GM04504 (cell line): Measurements from ENCODE around the gene CGB2.
"Not testable (repeated sequence)": the region's sequence is repeated elsewhere in the genome, so short reads cannot be mapped to it uniquely, and the experiment has no call there.

Source experiments
- DNase-seq: peaks from one replicate; pipeline ENCODE4 v3.0.0-alpha.2; 2012; ENCODE audit warnings: low read depth

The CGB2 gene

GRCh38 chr19:49031642-49032301, at the start of gene CGB2:
TSS of gene CGB2 (plus strand) at chr19:49031890. CDS start at chr19:49032096, 206 bp downstream.
- DNase-seq = not testable (repeated sequence)

DNA sequence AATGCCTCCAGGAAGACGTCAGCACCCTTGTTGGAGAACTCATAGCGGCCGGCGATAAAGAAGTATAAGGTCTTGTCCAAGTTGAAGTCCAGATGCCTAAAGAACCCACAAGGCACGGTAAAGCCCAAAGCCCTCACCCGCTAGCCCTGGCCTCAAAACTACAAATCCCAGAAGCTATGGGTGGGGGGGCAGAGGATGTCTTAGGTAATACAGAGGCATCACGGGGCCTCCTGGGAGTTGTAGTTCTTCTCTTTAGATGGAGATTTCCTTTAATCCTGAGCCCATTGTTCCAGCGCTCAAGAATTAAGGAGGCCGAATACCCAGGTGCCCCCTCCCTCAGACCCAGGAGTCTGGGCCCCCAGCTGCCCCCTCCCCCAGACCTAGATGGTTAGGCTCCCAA, 49.4 kb upstream of the CGB2 start:
- DNase-seq = no peak

DNA sequence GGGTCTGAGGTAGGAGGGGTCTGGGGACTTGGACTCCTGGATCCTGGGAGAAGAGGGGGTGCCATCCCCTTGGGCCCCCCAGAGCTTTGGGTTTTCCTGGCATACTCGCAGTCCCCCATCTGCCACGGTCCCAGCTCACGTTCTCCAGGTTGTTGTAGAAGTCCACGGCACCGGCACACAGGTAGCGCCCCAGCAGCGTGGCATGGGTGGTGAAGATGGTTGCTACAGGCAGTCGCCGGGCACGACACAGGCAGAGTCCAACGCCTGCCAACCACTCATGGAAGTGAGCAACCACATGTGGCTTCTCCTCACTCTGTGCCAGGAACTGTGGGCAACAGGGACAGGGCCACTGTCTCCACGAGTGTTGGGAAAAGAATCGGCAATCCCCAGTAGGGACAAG, 46.0 kb upstream of the CGB2 start:
- DNase-seq = no peak

DNA sequence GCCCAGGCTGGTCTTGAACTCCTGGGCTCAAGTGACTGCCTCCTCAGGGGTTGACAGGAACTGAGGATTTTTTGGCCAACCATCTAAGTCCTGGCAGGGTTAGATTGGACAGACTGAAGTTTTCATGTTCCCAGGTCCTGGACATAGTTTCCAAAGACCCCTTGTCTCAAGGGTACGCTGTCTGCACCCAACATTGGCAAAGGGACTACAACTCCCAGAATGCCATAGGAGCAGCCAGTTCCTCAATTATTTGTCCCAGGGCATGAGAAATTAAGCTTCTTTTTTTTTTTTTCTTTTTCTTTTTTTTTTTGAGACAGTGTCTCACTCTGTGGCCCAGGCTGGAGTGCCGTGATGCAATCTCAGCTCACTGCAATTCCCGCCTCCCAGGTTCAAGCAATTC, 45.5 kb upstream of the CGB2 start:
- no peak for DNase-seq

- DNase-seq = no peak
These were observed 44.4 kb upstream of the CGB2 start for GRCh38 chr19:48987323-48987722.

GRCh38 chr19:48988286-48988685, 43.4 kb upstream of the CGB2 start:
- no peak for DNase-seq

- no peak for DNase-seq
These were observed 42.8 kb upstream of the CGB2 start for GRCh38 chr19:48988860-48989259.

DNA sequence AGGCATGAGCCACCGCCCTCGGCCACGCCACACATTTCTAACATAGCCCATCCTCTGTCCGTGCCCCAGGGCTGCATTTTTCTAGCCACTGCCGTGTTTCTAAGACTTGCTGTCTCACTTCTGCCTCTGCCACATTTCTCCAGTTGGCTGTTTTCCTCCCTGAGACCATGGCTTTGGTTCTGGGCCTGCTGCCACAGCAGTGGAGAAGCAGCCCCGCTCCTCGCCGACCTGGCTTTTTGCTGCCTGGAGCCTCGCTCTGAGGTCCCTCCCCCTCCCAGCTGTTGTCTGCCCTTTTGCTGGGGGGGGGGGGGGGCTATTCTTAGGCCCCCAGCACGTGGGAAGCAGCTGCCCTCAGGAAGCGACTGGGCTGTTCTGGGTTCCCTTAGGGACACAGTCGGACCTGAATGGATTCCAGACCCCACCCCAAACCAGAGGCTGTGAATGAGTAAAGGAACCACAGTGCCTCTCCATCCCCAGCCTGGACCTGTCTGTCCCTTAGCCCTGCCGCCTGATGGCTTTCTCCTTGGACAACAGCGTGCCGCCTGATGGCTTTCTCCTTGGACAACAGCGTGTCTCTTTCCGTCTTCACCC, 41.9 kb upstream of the CGB2 start:
- DNase-seq = no peak

DNA sequence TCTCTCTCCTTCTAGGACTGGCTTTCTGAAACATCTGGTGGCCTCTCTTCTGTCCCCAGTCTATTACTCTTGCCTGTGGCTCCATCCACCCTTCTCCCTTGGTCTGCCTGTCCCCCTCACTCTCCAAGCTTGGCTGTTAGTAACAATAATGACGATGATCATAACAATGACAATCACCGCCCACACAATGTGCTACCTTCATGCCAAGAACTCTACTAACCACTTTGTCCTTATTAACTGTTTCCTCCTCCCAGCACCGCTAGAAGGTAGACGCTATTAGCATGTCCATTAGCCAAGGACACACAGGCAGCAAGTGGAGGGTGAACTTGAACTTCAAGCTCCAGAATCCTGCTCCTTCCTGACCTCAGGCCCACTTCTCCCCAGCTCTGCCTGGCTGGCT, 41.3 kb upstream of the CGB2 start:
- DNase-seq = no peak

DNA sequence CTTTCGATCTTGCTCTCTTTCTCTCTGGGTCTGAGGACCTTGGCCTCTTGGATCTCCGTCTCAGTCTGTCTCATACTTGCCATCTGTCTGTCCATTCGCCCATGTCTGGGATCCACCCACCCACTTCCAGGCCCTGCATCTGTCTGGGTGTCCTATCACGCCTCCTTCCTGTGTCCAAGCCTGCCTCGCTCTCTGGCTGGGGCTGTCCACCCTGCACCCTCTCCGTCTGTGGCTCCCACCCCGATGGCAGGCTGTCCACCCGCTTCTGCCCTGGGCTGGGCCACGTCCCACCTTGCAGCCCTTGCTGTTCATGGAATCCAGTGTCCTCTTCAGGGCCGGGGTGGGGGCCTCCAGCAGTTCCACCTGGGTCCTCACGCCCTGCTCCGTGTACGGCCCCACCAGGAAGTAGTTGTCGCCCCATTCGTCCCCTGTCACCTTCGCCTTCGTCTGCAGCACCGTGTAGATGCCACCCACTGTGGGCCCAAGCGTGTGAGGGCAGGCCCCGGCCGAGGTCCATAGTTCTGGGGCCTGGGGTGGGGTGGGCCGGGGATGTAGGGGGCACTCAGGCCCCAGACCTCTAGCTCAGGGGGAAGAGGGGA, 40.6 kb upstream of the CGB2 start:
- DNase-seq = no peak

DNA sequence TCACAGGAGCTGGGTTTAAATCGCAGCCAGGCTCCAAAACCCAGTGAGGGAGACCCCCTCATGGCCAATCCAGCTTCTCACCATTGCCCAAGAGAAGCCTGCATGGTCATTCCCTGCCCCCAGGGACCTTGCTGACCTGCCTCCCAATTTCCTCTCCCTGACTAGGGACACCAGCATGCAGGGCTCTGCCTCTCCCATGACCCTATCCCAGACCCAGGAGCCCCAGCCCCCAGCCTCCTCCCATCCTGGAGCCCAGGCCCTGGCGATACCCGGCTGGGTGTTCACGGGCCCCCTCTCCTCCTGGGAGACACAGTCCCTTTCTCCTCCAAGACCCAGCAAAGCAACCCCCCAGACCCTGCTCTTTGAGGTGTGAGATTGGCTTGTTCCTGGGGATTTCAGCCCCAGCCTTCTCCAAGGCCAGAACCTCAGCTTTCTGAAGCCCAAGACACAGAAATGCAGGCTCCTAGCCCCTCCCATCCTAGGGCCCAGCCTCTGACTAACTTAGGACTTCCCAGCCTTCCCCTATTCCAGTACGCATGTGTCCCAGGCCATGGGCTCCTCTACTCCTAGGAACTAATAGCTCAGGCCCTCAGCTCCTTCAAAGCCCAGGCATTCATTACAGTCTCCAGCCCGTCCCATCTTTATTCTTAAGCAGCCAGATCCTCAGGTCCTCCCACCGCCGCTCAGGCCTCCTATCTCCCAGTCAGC, 39.7 kb upstream of the CGB2 start:
- DNase-seq = peak; percentile 59

- no peak for DNase-seq
These were observed 39.0 kb upstream of the CGB2 start for GRCh38 chr19:48992581-48993174.

DNA sequence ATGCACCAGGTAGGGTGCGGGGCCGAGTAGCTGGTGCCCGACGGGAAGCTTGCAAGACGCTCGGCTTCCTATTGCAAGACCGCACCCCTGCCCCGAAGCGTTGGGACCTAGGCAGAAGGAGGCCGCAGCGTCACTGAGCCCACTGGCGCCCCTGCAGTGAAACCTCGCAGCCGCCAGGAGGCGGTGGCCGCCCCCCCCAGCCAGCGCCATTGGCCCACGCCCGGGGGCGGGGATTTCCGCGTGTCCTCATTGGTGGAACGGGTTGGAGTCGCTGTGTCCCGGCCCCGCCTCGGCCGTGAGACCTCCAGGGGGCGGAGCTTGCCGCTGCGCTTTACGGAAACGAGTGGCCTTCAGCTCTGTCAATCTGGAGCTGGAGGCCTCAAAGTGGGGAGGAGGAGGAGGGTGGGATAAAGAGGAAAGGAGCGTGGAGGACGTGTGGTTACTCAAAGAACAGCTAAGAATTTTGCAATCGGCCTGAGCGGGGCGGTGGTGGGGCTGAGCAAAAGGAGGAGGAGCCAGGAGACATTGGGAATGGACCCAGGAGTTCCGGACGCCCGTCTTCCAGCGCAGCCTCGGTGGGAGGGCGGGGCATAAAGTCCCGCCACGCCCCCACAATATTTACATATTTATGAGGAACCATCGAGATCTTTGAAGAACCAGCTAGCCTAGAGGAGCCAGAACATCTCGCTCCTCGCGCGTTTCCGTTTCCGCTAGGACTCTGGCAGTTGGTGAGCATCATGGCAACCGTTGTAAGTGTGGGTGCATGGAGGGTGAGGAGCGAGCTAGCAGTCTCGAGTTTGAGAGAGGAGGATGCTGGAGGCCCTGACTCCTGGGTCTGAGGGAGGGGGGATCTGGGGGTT, 38.3 kb upstream of the CGB2 start, which contains the start of the genes GYS1 and RUVBL2:
TSS of gene GYS1 (minus strand) at position 135 of the 860 bp plus-strand sequence. CDS start 197 bp downstream, outside the sequence.
TSS of gene RUVBL2 (plus strand) at position 713 of the 860 bp plus-strand sequence. CDS start at position 738, 25 bp downstream.
- DNase-seq = peak; percentile 100

- no peak for DNase-seq
These were observed 37.7 kb upstream of the CGB2 start for GRCh38 chr19:48994035-48994386.

DNA sequence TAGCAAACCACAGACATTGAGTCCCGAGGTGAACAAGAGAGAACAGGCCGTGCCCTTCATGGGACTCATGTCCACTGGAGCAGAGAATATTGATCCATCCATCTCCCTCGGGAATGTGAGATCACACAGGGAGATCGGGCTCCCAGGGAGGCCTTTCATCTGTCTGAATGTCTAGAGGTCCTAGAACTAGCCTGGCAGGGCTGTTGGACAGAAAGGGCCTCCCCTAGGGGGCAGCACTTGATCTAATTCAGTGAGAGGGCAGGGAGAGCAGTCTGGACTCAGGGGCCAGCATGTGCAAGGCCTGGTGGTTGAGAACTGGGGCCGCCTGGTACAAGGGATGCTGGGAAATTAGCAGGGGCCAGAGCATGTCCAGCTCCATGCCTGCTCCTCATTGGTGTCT, 33.7 kb upstream of the CGB2 start:
- DNase-seq = no peak

DNA sequence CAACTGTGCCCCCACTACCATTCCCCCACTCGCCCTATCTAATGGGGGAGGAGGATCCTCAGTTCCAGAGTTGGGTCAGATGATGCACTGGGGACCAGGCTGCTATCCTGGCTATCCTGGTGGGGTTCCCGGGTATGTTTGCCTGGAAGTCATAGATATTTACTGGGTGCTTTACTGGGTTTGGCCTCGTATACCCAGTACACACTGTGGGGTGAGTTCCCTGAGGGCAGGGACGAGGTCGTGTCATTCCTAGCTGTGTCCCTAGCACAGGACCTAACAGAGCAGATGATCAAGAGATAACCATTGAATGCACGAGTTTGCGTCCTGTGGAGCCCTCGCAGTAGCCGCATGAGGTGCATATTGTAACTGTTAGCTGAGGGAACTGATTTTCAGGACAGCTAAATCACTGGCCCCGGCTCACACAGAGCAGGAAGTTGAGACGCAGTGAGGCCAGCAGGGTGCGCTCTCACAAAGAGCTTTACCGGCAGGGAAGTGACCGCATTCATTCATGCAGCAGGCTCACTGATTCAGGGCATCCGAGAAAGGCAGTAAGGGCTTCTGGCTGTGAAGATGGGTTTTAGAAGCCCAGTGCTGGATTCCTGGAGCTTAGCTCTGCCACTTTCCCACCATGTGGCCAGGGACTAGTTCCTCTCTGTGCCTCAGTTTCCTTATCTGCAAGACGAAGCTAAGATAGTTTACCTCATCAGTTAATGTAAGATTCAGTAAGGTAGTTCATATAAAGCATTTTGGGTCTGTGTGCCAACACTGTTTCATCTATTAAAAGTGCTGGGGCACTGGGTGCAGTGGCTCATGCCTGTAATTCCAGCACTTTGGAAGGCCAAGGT, 32.0 kb upstream of the CGB2 start:
- DNase-seq = no peak

- DNase-seq = no peak
These were observed 27.6 kb upstream of the CGB2 start for GRCh38 chr19:49004133-49004532.

- no peak for DNase-seq
These were observed 26.6 kb upstream of the CGB2 start for GRCh38 chr19:49004964-49005614.

GRCh38 chr19:49006905-49007304, 24.8 kb upstream of the CGB2 start:
- no peak for DNase-seq

DNA sequence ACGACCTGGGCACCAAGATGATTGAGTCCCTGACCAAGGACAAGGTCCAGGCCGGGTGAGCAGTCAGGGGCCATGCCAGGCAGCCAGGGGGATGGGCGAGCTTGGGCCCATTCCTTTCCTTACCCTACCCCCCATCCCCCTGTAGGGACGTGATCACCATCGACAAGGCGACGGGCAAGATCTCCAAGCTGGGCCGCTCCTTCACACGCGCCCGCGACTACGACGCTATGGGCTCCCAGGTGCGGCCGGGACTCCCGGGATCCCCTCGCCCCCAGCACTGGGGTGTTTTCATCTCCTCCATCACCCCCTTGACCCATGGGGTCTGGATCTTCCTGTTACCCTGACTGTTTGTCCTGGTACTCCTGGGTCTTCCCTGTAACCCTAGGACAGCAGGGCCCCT, 21.9 kb upstream of the CGB2 start:
- no peak for DNase-seq
